HCT116 (cell line): ENCODE results near the gene TTC1. TPM values are rescaled to one million over a fixed set of nuclear protein-coding genes. Genes with fewer than 3 reads are reported as not detected.

Source experiments
- ATAC-seq: fragments of 200-7000 bp; cut with Tn5 transposase; 2 replicates; pipeline ENCODE4 v1.9.1; 2020; ENCODE audit warnings: mild to moderate bottlenecking, moderate library complexity
- BruUV-seq: library from RNA; stranded (reverse); fragments of 400-500 nt; replicated peaks from 2 replicates; lab custom pipeline; 2021; lab: Mats Ljungman, UMichigan
- CTCF ChIA-PET: fragments of 300-600 bp; sonication (Branson Sonifier 250); formaldehyde crosslinking; loops from one replicate; lab custom pipeline; 2021; ENCODE audit warnings: antibody characterized with exemption; lab: Charles Lee
- POLR2A ChIA-PET: fragments of 300-600, 350-600 bp; sonication (Branson Sonifier 250); formaldehyde crosslinking; loops from one replicate; lab custom pipeline; 2021; ENCODE audit warnings: antibody characterized with exemption; lab: Charles Lee
- RAD21 ChIA-PET, 2 experiments: fragments of 300-600 bp; sonication (Branson Sonifier 250); formaldehyde crosslinking; loops; one replicate each; lab custom pipeline; 2023; ENCODE audit warnings: low total read pairs in 2 of 2; ENCODE audit not compliant: uncharacterized antibody in 2 of 2, unreplicated experiment in 2 of 2, low non-redundant PET in 1 of 2; lab: Charles Lee
- DNase-seq: peaks from one replicate; pipeline ENCODE4 v3.0.0-alpha.2; 2010; ENCODE audit warnings: low read depth, low spot score
- H2AFZ ChIP-seq: fragments of 200-600 bp; shearing (Covaris generic), sonication (generic); 2 replicates; pipeline ENCODE4 v1.6.1; 2017; ENCODE audit warnings: low read depth, mixed run types, mixed read lengths, antibody characterized with exemption, low read length; ENCODE audit not compliant: poor library complexity, severe bottlenecking
- H3K27ac ChIP-seq: 2 replicates; pipeline ENCODE4 v1.5.1; 2012; ENCODE audit warnings: low read depth, low read length
- H3K27me3 ChIP-seq: fragments of 200-600 bp; sonication (generic); 2 replicates; pipeline ENCODE4 v1.6.1; 2016; ENCODE audit warnings: mixed run types, low read length, mixed read lengths; ENCODE audit not compliant: insufficient read depth
- H3K36me3 ChIP-seq, 2 experiments: fragments of 200-500 bp in 1 of 2; fragments of 200-600 bp in 1 of 2; sonication (Bioruptor generic) in 1 of 2; sonication (generic) in 1 of 2; 2 replicates each; pipeline versions ENCODE4 v1.5.1 to v1.6.1; 2014 to 2016; ENCODE audit warnings: low read length in 2 of 2, inconsistent platforms in 1 of 2, mixed read lengths in 1 of 2, mixed run types in 1 of 2; ENCODE audit not compliant: insufficient read depth in 2 of 2, control insufficient read depth in 1 of 2
- H3K4me1 ChIP-seq, 2 experiments: fragments of 200-600 bp in 1 of 2; sonication (generic) in 1 of 2; 2 replicates each; pipeline versions ENCODE4 v1.5.1 to v1.6.1; 2012 to 2017; ENCODE audit warnings: low read length in 2 of 2, inconsistent platforms in 1 of 2, mild to moderate bottlenecking in 1 of 2, mixed read lengths in 1 of 2, mixed run types in 1 of 2, moderate library complexity in 1 of 2; ENCODE audit not compliant: insufficient read depth in 2 of 2, control insufficient read depth in 1 of 2
- H3K4me2 ChIP-seq: fragments of 200-600 bp; sonication (generic); 2 replicates; pipeline ENCODE4 v1.6.1; 2017; ENCODE audit warnings: mixed run types, low read length, mixed read lengths
- H3K4me3 ChIP-seq, 2 experiments: fragments of 200-600 bp in 1 of 2; sonication (generic) in 1 of 2; replicated peaks in 1 of 2; 2 replicates each; pipeline ENCODE4 v1.5.1; 2011 to 2016; ENCODE audit warnings: low read length in 2 of 2, control low read depth in 1 of 2, low read depth in 1 of 2, mild to moderate bottlenecking in 1 of 2, mixed read lengths in 1 of 2, mixed run types in 1 of 2
- H3K79me2 ChIP-seq: fragments of 200-600 bp; sonication (generic); 2 replicates; pipeline ENCODE4 v1.6.1; 2017; ENCODE audit warnings: mild to moderate bottlenecking, mixed run types, low read length, moderate library complexity, mixed read lengths; ENCODE audit not compliant: insufficient read depth
- H3K9ac ChIP-seq: fragments of 200-600 bp; sonication (generic); 2 replicates; pipeline ENCODE4 v1.6.1; 2016; ENCODE audit warnings: low read length, mixed read lengths
- H3K9me2 ChIP-seq: fragments of 200-600 bp; sonication (generic), shearing (Covaris generic); 2 replicates; pipeline ENCODE4 v1.6.1; 2017; ENCODE audit warnings: mixed run types, mild to moderate bottlenecking, moderate library complexity; ENCODE audit not compliant: insufficient read depth
- H3K9me3 ChIP-seq, 2 experiments: fragments of 200-500 bp in 1 of 2; fragments of 200-600 bp in 1 of 2; sonication (Bioruptor generic) in 1 of 2; sonication (generic) in 1 of 2; 2 replicates each; pipeline ENCODE4 v1.6.1; 2014 to 2017; ENCODE audit warnings: low read length in 2 of 2, mixed read lengths in 2 of 2, inconsistent platforms in 1 of 2, low read depth in 1 of 2, mild to moderate bottlenecking in 1 of 2, mixed run types in 1 of 2, moderate library complexity in 1 of 2; ENCODE audit not compliant: control insufficient read depth in 1 of 2, insufficient read depth in 1 of 2
- H4K20me1 ChIP-seq: fragments of 200-600 bp; sonication (generic), shearing (Covaris generic); 2 replicates; pipeline ENCODE4 v1.6.1; 2017; ENCODE audit warnings: mixed run types, mild to moderate bottlenecking, moderate library complexity; ENCODE audit not compliant: insufficient read depth
- CTCF ChIP-seq, 3 experiments: fragments of 200-600 bp in 1 of 3; sonication (generic) in 1 of 3; IDR thresholded peaks in 2 of 3; conservative IDR thresholded peaks in 1 of 3; 2 replicates each; pipeline ENCODE4 v1.5.1; 2012 to 2017; ENCODE audit warnings: low read depth in 2 of 3, low read length in 2 of 3, antibody characterized with exemption in 1 of 3, borderline replicate concordance in 1 of 3, control low read depth in 1 of 3, mild to moderate bottlenecking in 1 of 3, mixed read lengths in 1 of 3, mixed run types in 1 of 3, moderate library complexity in 1 of 3; ENCODE audit not compliant: insufficient read depth in 1 of 3
- EZH2 ChIP-seq: fragments of 200-600 bp; sonication (generic); IDR thresholded peaks from 2 replicates; pipeline ENCODE4 v1.6.1; 2017; ENCODE audit warnings: antibody characterized with exemption, mixed run types
- EZH2phosphoT487 ChIP-seq: fragments of 200-600 bp; IDR thresholded peaks from 2 replicates; pipeline ENCODE4 v1.6.1; 2018; ENCODE audit warnings: antibody characterized with exemption, borderline replicate concordance
- MAX ChIP-seq: IDR thresholded peaks from 2 replicates; pipeline ENCODE4 v1.6.1; 2012
- REST ChIP-seq: IDR thresholded peaks from 2 replicates; pipeline ENCODE4 v1.6.1; 2012; ENCODE audit warnings: low read depth
- YY1 ChIP-seq: IDR thresholded peaks from 2 replicates; pipeline ENCODE4 v1.6.1; 2011; ENCODE audit warnings: low read length, low read depth, moderate library complexity, mild to moderate bottlenecking; ENCODE audit not compliant: insufficient replicate concordance; ENCODE audit errors: extremely low read depth
- ZBTB33 ChIP-seq: IDR thresholded peaks from 2 replicates; pipeline ENCODE4 v1.6.1; 2011; ENCODE audit warnings: mild to moderate bottlenecking, low read length, moderate library complexity; ENCODE audit not compliant: insufficient replicate concordance; ENCODE audit errors: extremely low read depth
- ZFX ChIP-seq: fragments of 450-650 bp; IDR thresholded peaks from 2 replicates; pipeline ENCODE4 v1.6.1; 2017
- intact Hi-C: fragments of 100-400 bp; cut with micrococcal nuclease; formaldehyde crosslinking; loops from 2 replicates; pipeline ENCODE4 v1.10.0; 2022
- total RNA-seq: library from RNA; stranded (reverse); gene quantifications from one replicate; pipeline ENCODE4 v1.2.1, GENCODE V29; 2021; ENCODE audit not compliant: unreplicated experiment

TTC1 gene
- total RNA-seq, 1 experiment from 2014 or later, result 48.1 TPM

GRCh38 chr5:160040471-160040835 lies 31.5 kb downstream of the TTC1 start (continued):
- TF ChIP-seq CTCF (IDR thresholded peaks at IDR 0.05 in 2 of 3, conservative IDR thresholded peaks at IDR 0.05 in 1 of 3; ENCODE audit: borderline replicate concordance in 1 of 3, insufficient read depth in 1 of 3, low read depth in 2 of 3, low read length in 2 of 3) (no peak), REST (no peak), EZH2phosphoT487 (no peak), EZH2 (no peak)

GRCh38 chr5:160042671-160043070 lies 33.7 kb downstream of the TTC1 start:
- DNase-seq (no peak), ATAC-seq (no peak)
- peaks cover 19 to 21% of the 10 kb centered on the region in 2 experiments; a peak in 3 of 4 replicates for H3K36me3 ChIP-seq
- H3K4me3 ChIP-seq, result no peak overlapping the region
- no peaks in the 10 kb centered on the region for H3K27me3 ChIP-seq
- TF ChIP-seq MAX (no peak), ZFX (no peak), YY1 (no peak), ZBTB33 (no peak)
- BruUV-seq, result no TSS peak
- RAD21 ChIA-PET, result no interaction called here
- no peaks in the 10 kb centered on the region for H3K9me3 ChIP-seq
- intact Hi-C loops, result no loop called here
- H3K27ac ChIP-seq, result no peak overlapping the region
- no peaks in the 10 kb centered on the region for H3K9me2 ChIP-seq
- no peaks in the 10 kb centered on the region for H3K79me2 ChIP-seq
- H4K20me1 ChIP-seq, result no peaks in the 10 kb centered on the region
- no peak overlapping the region for H3K9ac ChIP-seq
- CTCF ChIA-PET, result no interaction called here
- POLR2A ChIA-PET, result no interaction called here
- H3K4me2 ChIP-seq, result no peak overlapping the region
- no peak overlapping the region for H2AFZ ChIP-seq
- no peaks in the 10 kb centered on the region for H3K4me1 ChIP-seq
